H1 (cell line): ENCODE results near the gene LYRM4. TPM values are rescaled to one million over a fixed set of nuclear protein-coding genes. Genes with fewer than 3 reads are reported as not detected.

Experiments
- ASH2L ChIP-seq: fragments of 200-600, 300-600 bp; sonication (generic); IDR thresholded peaks from one replicate; pipeline ENCODE4 v1.7.1; 2017; ENCODE audit warnings: low read length
- TAF1 ChIP-seq: IDR thresholded peaks from 2 replicates; pipeline ENCODE4 v1.6.1; 2011; ENCODE audit warnings: mild to moderate bottlenecking, low read depth, low read length
- TAF7 ChIP-seq: optimal IDR thresholded peaks from 2 replicates; pipeline ENCODE3; 2011; ENCODE audit warnings: low read depth, mild to moderate bottlenecking, inconsistent platforms, low read length, moderate library complexity, borderline replicate concordance
- polyA plus RNA-seq, 7 experiments: library from polyadenylated mRNA; depleted of rRNA in 3 of 7; stranded (reverse) in 5 of 7; unstranded in 2 of 7; fragments of >200 nt in 5 of 7; fragments of 200-250 nt in 2 of 7; gene quantifications; 1 replicate in 5 of 7; 2 replicates in 1 of 7; 4 replicates in 1 of 7; pipeline versions ENCODE4 v1.2.1 to v1.2.3, GENCODE V29; 2011 to 2013; ENCODE audit warnings: missing spikeins in 2 of 7, mixed read lengths in 2 of 7
- total RNA-seq: library from RNA; stranded (reverse); fragmentation: NEBNext Ultra II Directional; extraction: Animal tissue kit (Norgen Biotek cat#: 25700); gene quantifications from 2 replicates; pipeline ENCODE4 v1.2.1, GENCODE V29; 2021
- TF ChIP-seq, protein P1 (sequence below): fragments of 300-600 bp; sonication (generic); IDR thresholded peaks from 2 replicates; pipeline ENCODE4 v1.7.1; 2012; ENCODE audit warnings: low read length, moderate library complexity, mild to moderate bottlenecking, inconsistent platforms; ENCODE audit not compliant: insufficient replicate concordance

Gene LYRM4
- total and polyA plus RNA-seq, 2 of the 8 experiments (the other 6 are each of a cell fraction or from before 2014, with no cell fraction given) = 56.6 to 62.8 TPM

- TF ChIP-seq, protein P1, sequence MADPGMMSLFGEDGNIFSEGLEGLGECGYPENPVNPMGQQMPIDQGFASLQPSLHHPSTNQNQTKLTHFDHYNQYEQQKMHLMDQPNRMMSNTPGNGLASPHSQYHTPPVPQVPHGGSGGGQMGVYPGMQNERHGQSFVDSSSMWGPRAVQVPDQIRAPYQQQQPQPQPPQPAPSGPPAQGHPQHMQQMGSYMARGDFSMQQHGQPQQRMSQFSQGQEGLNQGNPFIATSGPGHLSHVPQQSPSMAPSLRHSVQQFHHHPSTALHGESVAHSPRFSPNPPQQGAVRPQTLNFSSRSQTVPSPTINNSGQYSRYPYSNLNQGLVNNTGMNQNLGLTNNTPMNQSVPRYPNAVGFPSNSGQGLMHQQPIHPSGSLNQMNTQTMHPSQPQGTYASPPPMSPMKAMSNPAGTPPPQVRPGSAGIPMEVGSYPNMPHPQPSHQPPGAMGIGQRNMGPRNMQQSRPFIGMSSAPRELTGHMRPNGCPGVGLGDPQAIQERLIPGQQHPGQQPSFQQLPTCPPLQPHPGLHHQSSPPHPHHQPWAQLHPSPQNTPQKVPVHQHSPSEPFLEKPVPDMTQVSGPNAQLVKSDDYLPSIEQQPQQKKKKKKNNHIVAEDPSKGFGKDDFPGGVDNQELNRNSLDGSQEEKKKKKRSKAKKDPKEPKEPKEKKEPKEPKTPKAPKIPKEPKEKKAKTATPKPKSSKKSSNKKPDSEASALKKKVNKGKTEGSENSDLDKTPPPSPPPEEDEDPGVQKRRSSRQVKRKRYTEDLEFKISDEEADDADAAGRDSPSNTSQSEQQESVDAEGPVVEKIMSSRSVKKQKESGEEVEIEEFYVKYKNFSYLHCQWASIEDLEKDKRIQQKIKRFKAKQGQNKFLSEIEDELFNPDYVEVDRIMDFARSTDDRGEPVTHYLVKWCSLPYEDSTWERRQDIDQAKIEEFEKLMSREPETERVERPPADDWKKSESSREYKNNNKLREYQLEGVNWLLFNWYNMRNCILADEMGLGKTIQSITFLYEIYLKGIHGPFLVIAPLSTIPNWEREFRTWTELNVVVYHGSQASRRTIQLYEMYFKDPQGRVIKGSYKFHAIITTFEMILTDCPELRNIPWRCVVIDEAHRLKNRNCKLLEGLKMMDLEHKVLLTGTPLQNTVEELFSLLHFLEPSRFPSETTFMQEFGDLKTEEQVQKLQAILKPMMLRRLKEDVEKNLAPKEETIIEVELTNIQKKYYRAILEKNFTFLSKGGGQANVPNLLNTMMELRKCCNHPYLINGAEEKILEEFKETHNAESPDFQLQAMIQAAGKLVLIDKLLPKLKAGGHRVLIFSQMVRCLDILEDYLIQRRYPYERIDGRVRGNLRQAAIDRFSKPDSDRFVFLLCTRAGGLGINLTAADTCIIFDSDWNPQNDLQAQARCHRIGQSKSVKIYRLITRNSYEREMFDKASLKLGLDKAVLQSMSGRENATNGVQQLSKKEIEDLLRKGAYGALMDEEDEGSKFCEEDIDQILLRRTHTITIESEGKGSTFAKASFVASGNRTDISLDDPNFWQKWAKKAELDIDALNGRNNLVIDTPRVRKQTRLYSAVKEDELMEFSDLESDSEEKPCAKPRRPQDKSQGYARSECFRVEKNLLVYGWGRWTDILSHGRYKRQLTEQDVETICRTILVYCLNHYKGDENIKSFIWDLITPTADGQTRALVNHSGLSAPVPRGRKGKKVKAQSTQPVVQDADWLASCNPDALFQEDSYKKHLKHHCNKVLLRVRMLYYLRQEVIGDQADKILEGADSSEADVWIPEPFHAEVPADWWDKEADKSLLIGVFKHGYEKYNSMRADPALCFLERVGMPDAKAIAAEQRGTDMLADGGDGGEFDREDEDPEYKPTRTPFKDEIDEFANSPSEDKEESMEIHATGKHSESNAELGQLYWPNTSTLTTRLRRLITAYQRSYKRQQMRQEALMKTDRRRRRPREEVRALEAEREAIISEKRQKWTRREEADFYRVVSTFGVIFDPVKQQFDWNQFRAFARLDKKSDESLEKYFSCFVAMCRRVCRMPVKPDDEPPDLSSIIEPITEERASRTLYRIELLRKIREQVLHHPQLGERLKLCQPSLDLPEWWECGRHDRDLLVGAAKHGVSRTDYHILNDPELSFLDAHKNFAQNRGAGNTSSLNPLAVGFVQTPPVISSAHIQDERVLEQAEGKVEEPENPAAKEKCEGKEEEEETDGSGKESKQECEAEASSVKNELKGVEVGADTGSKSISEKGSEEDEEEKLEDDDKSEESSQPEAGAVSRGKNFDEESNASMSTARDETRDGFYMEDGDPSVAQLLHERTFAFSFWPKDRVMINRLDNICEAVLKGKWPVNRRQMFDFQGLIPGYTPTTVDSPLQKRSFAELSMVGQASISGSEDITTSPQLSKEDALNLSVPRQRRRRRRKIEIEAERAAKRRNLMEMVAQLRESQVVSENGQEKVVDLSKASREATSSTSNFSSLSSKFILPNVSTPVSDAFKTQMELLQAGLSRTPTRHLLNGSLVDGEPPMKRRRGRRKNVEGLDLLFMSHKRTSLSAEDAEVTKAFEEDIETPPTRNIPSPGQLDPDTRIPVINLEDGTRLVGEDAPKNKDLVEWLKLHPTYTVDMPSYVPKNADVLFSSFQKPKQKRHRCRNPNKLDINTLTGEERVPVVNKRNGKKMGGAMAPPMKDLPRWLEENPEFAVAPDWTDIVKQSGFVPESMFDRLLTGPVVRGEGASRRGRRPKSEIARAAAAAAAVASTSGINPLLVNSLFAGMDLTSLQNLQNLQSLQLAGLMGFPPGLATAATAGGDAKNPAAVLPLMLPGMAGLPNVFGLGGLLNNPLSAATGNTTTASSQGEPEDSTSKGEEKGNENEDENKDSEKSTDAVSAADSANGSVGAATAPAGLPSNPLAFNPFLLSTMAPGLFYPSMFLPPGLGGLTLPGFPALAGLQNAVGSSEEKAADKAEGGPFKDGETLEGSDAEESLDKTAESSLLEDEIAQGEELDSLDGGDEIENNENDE = peak; percentile 35
- TF ChIP-seq TAF1 (0 out of 2 replicates have a peak, but pooled peaks have one; percentile 17), ASH2L (peak; percentile 38), TAF7 (no peak)
- TF ChIP-seq, all 59 proteins: peak for 3
These were observed 128.0 kb downstream of the LYRM4 start (continued) for GRCh38 chr6:5132731-5133130.
